Fibroblast of the aortic adventitia (primary cell): ENCODE results near the gene ZNF433. TPM values are rescaled to one million over a fixed set of nuclear protein-coding genes. Genes with fewer than 3 reads are reported as not detected.
"Not testable (repeated sequence)": the region's sequence is repeated elsewhere in the genome, so short reads cannot be mapped to it uniquely, and the experiment has no call there.

Experiments
- DNase-seq: peaks from one replicate; pipeline ENCODE4 v3.0.0-alpha.2; 2010; ENCODE audit warnings: low read depth
- H3K4me3 ChIP-seq: 2 replicates; pipeline ENCODE4 v1.5.1; 2011; ENCODE audit warnings: low read depth, mild to moderate bottlenecking, control low read depth, low read length, moderate library complexity
- CTCF ChIP-seq: IDR thresholded peaks from 2 replicates; pipeline ENCODE4 v1.5.1; 2011; ENCODE audit warnings: mild to moderate bottlenecking, low read length, control low read depth, inconsistent platforms; ENCODE audit not compliant: insufficient read depth
- total RNA-seq: library from RNA; depleted of rRNA; stranded (reverse); fragments of >200 nt; gene quantifications from 2 replicates; pipeline ENCODE4 v1.2.3, GENCODE V29; 2012; ENCODE audit warnings: low replicate concordance

The ZNF433 gene
- total RNA-seq, result 1.9 and 4.9 TPM in 2 replicates

DNA sequence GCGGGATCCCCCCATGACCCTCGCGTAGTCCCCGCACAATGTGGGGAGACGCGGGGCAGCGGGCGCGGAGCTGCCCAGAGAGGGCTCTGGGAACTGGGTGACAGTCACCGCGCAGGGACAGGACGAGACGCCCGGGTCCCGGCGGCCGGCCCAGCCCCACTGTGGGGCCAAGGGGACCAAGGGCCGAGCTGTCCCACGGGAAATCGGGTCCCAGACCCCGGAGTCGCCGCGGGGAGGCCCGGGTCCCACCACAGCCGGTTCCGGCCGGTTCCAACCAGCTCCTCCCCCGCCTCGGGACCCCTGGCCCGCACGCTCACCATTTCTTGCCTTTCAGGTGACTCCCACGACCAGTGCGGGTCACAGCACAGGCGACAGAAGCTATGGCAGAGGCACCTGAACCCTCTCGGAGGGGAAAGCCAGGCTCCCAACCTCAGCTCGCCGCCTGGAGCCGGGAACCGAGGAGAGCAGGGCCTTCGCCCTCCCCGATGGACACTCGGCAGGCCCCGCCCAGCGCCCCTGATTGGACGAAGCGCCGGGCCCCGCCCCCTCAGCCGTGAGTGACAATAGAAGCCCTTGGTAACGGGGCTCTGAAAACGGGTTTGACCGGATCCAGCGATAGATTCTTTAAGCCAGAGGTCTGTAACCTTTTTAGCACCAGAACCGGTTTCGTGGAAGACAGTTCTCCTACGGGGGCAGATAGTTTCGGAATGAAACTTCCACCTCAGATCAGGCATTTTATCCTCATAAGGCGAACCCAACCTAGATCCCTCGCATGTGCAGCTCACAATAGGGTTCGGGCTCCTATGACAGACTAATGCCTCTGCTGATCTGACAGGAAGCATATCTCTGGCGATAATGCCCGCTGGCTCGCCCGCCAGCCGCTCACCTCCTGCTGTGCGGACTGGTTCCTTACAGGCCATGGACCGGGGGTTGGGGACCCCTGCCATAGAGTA is at the start of gene ZNF433:
TSS of gene ZNF433 (minus strand) at position 460 of the 953 bp plus-strand sequence. CDS start at position 320, 140 bp downstream.
- peak within 1 kb of the TSS; percentile 83 for H3K4me3 ChIP-seq
- DNase-seq, result peak; percentile 77
- peak; percentile 16 for TF ChIP-seq CTCF

DNA sequence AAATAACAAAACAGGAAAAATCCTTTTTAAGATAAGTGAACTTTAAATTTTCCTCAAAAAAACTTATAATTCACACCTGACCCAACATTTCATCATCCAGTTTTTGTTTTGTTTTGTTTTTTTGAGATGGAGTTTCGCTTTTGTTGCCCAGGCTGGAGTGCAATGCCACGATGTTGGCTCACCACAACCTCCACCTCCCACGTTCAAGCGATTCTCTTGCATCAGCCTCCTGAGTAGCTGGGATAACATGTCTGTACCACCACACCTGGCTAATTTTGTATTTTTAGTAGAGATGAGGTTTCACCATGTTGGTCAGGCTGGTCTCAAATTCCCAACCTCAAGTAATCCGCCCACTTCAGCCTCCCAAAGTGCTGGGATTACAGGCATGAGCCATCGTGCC is 47.9 kb upstream of the ZNF433 start:
- H3K4me3 ChIP-seq, DNase-seq: not testable (repeated sequence)

- no peak overlapping the region for H3K4me3 ChIP-seq
- DNase-seq, result no peak
- TF ChIP-seq CTCF, result no peak
Observed at GRCh38 chr19:12077375-12077774, 41.9 kb upstream of the ZNF433 start.

DNA sequence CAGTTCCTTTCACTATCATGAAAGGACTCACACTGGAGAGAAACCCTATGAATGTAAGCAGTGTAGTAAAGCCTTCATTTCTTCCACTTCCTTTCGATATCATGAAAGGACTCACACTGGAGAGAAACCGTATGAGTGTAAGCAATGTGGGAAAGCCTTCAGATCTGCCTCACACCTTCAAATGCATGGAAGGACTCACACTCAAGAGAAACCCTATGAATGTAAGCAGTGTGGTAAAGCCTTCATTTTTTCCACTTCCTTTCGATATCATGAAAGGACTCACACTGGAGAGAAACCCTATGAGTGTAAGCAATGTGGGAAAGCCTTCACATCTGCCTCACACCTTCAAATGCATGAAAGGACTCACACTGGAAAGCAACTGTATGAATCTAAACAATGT is 40.9 kb upstream of the ZNF433 start:
- not testable (repeated sequence) for DNase-seq, H3K4me3 ChIP-seq

- no peak for TF ChIP-seq CTCF
- DNase-seq, result no peak
- H3K4me3 ChIP-seq, result no peak overlapping the region
Observed at GRCh38 chr19:12075538-12076139, 40.2 kb upstream of the ZNF433 start.

DNA sequence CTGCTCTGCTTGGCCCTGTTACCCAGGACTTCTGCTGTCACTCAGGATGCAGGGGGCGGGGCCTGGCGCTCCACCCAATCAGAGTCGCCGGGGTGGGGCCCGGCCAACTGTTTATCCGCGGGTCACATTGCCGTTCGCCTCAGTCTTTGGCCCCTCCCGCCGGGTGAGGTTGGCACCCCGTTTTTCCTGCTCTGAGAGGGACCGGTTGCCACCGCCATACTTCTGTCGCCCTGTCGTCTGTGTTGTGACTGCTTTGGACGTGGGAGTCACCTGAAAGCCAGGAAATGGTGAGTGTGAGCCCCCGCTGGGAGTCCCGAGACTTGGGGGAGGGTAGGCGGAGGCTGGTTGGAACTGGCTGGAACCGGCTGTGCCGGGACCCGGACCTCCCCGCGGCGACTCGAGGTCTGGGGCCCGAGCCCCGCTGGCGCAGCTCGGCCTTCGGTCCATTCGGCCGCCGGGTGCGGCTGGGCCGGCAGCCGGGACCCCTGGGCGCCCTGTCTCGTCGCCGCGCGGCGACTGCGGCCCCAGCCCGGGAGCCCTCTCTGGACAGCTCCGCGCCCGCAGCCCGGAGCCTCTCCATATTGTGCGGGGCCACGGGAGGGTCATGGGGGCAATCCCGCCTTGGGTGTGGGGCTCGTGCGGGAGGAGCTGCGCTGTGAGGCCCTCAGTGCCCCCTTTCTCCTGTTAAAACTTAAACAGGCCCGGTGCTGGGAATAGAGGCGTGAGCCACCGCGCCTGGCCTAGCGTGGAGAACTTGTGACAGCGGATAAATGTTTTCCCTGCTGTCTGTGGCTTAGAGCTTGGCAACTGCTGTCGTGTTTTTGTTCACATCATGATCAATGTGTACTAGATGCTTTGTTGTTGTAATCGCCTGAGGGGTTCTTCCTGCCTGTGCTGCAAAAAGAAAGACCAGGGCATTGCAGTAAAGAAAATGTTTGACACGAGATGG is 29.4 kb upstream of the ZNF433 start, which contains the start of gene ZNF844:
TSS of gene ZNF844 (plus strand) at position 142 of the 949 bp plus-strand sequence. CDS start at position 285, 143 bp downstream.
- H3K4me3 ChIP-seq, result peak within 1 kb of the TSS; percentile 96
- TF ChIP-seq CTCF, result no peak
- DNase-seq, result peak; percentile 85

DNA sequence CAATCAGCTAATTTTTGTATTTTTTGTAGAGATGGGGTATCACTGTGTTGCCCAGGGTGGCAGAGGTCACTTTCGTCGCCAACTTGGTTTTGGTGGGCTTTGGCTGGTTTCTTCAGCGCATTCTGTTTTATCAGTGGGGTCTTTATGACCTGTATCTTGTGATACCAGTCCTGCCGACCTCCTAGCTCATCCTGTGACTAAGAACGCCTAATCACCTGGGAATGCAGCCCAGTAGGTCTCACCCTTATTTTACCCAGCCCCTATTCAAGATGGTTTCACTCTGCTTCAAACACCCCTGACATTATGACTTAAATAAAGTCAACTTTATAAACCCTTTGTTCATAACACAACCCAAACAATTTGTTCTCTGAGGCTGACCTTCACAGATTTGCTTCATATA is 20.3 kb upstream of the ZNF433 start:
- DNase-seq, result no peak
- H3K4me3 ChIP-seq, result no peak overlapping the region
- no peak for TF ChIP-seq CTCF
